Effector memory CD4-positive, alpha-beta T cell (primary cell): Measurements from ENCODE around the gene VAC14.

Source experiments
- DNase-seq, 3 donors: peaks; one replicate each; pipeline ENCODE4 v3.0.0-alpha.2; 2020
- H3K27ac ChIP-seq: 2 replicates; pipeline ENCODE4 v1.7.0; 2013; ENCODE audit warnings: mild to moderate bottlenecking, low read length, moderate library complexity; ENCODE audit not compliant: insufficient read depth, poor library complexity, severe bottlenecking
- H3K27me3 ChIP-seq: replicated peaks from 2 replicates; pipeline ENCODE4 v1.7.0; 2013; ENCODE audit warnings: mild to moderate bottlenecking, low read length; ENCODE audit not compliant: insufficient read depth, control insufficient read depth, poor library complexity, severe bottlenecking
- H3K36me3 ChIP-seq: 2 replicates; pipeline ENCODE4 v1.7.0; 2013; ENCODE audit warnings: mild to moderate bottlenecking, low read length, moderate library complexity; ENCODE audit not compliant: control insufficient read depth, insufficient read depth
- H3K4me1 ChIP-seq: 2 replicates; pipeline ENCODE4 v1.7.0; 2013; ENCODE audit warnings: low read length, mild to moderate bottlenecking; ENCODE audit not compliant: control insufficient read depth, insufficient read depth, poor library complexity, severe bottlenecking
- H3K4me3 ChIP-seq: 2 replicates; pipeline ENCODE4 v1.7.0; 2013; ENCODE audit warnings: low read length, low read depth, mild to moderate bottlenecking; ENCODE audit not compliant: insufficient read depth, poor library complexity, severe bottlenecking
- H3K9me3 ChIP-seq: 2 replicates; pipeline ENCODE4 v1.7.0; 2013; ENCODE audit warnings: mild to moderate bottlenecking, low read length, moderate library complexity; ENCODE audit not compliant: control insufficient read depth

The VAC14 gene

DNA sequence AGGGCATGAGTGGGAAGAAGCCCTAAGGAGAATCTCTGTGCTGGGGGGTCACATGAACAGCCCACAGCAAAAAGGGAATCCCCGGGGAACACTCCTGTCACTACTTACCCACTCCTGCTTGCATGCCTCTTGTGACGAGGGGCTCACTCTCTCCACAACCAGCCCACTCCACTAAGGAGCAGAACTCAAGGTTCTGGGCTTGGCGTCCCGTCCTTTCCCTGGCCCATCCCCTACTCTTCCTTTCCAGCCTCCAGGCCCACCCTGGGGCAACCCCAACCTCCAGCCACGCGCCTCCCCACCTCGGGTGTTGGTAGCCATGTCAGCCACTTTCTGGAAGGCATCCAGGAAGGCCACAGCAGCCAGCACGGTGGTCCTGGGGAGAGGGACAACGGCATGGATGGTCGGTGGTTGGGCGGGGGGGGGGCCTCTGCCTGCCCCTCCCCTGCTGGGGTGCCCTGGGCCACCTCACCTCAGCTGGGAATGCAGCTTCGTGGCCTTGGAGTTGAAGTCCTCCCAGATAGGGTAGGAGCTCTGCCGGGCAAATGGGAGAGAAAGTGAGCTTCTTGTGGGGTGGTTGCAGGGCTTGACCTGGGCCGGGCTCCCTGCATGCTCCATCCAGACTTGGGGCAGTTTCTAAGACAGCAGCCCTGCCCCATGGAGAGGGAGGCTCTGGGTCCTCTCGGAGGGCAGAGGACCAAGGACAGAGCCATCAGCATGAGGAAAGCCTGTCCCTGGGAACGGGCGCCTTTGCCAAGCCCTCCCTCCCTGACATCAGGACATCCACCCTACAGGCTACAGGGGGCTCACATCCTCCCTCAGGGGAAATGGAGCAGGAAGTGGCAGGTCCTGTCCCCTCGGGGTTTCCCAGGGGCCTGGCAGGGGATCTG lies 120.2 kb downstream of the VAC14 start:
- H3K36me3 ChIP-seq, result no peaks in the 10 kb centered on the region
- H3K27ac ChIP-seq, result no peak overlapping the region
- DNase-seq, result no peak
- H3K4me1 ChIP-seq, result peaks cover 3% of the 10 kb centered on the region
- H3K4me3 ChIP-seq, result no peak overlapping the region
- H3K9me3 ChIP-seq, result no peaks in the 10 kb centered on the region
- H3K27me3 ChIP-seq, result peaks cover 12% of the 10 kb centered on the region

GRCh38 chr16:70679671-70680494 lies 121.1 kb downstream of the VAC14 start:
- Histone ChIP-seq H3K36me3 (no peaks in the 10 kb centered on the region), H3K9me3 (no peaks in the 10 kb centered on the region), H3K27ac (no peak overlapping the region), H3K4me1 (no peaks in the 10 kb centered on the region), H3K4me3 (no peak overlapping the region), H3K27me3 (peaks cover 9% of the 10 kb centered on the region)
- DNase-seq, result no peak

GRCh38 chr16:70678898-70679670 lies 121.9 kb downstream of the VAC14 start:
- H3K36me3 ChIP-seq, result no peaks in the 10 kb centered on the region
- H3K4me1 ChIP-seq, result no peaks in the 10 kb centered on the region
- no peak overlapping the region for H3K27ac ChIP-seq
- H3K9me3 ChIP-seq, result no peaks in the 10 kb centered on the region
- H3K4me3 ChIP-seq, result no peak overlapping the region
- peaks cover 1% of the 10 kb centered on the region for H3K27me3 ChIP-seq
- DNase-seq, result no peak

- Histone ChIP-seq H3K27me3 (no peaks in the 10 kb centered on the region), H3K4me1 (no peaks in the 10 kb centered on the region), H3K27ac (no peak overlapping the region), H3K9me3 (no peaks in the 10 kb centered on the region), H3K4me3 (no peak overlapping the region), H3K36me3 (no peaks in the 10 kb centered on the region)
- no peak for DNase-seq
Observed at GRCh38 chr16:70678121-70678897, 122.6 kb downstream of the VAC14 start.

GRCh38 chr16:70677499-70678120 lies 123.3 kb downstream of the VAC14 start:
- Histone ChIP-seq H3K4me3 (no peak overlapping the region), H3K27me3 (no peaks in the 10 kb centered on the region), H3K4me1 (no peaks in the 10 kb centered on the region), H3K27ac (no peak overlapping the region), H3K36me3 (no peaks in the 10 kb centered on the region), H3K9me3 (no peaks in the 10 kb centered on the region)
- no peak for DNase-seq

DNA sequence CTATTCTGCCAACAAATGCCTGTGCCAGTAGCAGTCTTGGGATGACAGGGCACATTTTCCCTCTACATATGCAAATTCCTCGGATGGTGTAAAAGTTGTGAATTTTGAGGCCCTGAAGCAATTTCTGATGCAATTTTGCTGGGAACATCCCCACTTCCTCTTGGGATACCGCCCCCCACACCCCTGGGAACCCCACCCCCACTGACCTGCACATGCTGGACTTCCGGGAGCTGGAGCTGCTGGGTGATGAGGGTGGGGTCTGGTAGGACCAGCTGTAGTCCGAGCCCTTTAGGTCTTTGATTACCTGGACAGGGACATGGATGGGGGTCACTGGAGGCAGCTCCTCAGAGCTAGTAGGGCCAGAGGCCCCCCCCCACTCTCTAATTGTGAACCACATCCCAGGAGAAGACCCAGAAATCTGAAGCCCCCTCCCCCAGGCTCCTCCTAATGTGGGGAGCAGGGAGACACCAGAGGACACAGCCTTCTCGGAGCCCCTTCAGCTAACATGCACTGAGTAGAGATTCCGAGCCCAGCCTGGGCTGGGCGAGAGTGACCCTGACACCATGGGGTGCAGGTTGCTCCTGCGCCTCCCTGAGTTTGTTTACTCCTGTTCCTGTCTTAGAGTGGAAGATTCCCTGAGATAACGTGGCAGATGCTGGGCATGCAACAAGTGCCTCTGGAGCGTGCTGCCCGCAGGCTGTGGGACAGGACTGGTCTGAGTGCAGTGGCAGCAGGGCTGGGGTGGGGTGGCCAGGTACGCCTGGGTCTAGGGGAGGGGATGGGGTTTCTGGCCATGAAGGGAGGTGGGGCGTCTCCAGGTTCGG lies 124.1 kb downstream of the VAC14 start:
- no peak overlapping the region for H3K27ac ChIP-seq
- H3K9me3 ChIP-seq, result no peaks in the 10 kb centered on the region
- H3K27me3 ChIP-seq, result no peaks in the 10 kb centered on the region
- no peak overlapping the region for H3K4me3 ChIP-seq
- no peaks in the 10 kb centered on the region for H3K36me3 ChIP-seq
- no peaks in the 10 kb centered on the region for H3K4me1 ChIP-seq
- DNase-seq, result no peak

DNA sequence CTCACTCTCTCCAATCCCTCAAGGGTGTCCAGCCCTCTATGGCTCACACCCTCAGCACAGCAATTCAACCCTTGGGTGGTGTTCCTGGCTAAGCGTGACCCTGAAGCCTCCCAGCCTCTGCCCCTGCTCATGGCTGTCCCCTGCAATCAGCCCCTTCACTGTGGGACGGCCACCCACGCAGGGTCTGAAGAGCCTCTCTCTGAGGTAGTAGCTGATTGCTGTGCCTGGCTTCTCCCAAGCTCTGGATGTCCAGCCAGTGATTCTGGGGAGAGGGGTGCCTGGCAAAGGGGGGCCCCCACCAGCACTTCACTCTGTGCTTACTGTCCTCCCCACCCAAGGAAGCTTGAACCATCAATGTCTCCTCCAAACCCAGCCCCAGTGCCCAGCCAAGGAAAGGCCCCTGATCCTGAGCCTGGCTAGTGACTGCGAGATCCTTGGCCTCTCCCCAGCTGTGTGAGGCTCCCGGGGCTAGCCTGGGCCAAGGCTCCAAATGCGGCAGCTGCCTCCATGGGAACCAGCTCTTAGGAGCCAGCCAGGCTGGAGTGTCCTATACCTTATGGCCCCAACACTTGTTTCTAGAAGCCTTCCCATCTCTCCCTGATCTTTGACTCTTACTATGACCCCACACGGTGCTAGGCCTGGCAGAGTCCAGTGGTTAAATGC lies 125.0 kb downstream of the VAC14 start:
- H3K4me1 ChIP-seq, result no peaks in the 10 kb centered on the region
- no peak for DNase-seq
- H3K9me3 ChIP-seq, result no peaks in the 10 kb centered on the region
- H3K36me3 ChIP-seq, result no peaks in the 10 kb centered on the region
- no peak overlapping the region for H3K4me3 ChIP-seq
- no peaks in the 10 kb centered on the region for H3K27me3 ChIP-seq
- no peak overlapping the region for H3K27ac ChIP-seq

GRCh38 chr16:70674221-70675014 lies 126.5 kb downstream of the VAC14 start:
- no peak for DNase-seq
- Histone ChIP-seq H3K9me3 (no peaks in the 10 kb centered on the region), H3K4me3 (no peak overlapping the region), H3K27me3 (no peaks in the 10 kb centered on the region), H3K36me3 (no peaks in the 10 kb centered on the region), H3K27ac (no peak overlapping the region), H3K4me1 (no peaks in the 10 kb centered on the region)
